GM19467 (cell line): ENCODE results near the gene REG1A.

Experiments
- ATAC-seq: cut with Tn5 transposase; IDR thresholded peaks from one replicate; pipeline ENCODE4 v1.9.1; 2021; ENCODE audit warnings: mild to moderate bottlenecking, moderate library complexity; ENCODE audit not compliant: unreplicated experiment

REG1A gene, protein sequence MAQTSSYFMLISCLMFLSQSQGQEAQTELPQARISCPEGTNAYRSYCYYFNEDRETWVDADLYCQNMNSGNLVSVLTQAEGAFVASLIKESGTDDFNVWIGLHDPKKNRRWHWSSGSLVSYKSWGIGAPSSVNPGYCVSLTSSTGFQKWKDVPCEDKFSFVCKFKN

DNA sequence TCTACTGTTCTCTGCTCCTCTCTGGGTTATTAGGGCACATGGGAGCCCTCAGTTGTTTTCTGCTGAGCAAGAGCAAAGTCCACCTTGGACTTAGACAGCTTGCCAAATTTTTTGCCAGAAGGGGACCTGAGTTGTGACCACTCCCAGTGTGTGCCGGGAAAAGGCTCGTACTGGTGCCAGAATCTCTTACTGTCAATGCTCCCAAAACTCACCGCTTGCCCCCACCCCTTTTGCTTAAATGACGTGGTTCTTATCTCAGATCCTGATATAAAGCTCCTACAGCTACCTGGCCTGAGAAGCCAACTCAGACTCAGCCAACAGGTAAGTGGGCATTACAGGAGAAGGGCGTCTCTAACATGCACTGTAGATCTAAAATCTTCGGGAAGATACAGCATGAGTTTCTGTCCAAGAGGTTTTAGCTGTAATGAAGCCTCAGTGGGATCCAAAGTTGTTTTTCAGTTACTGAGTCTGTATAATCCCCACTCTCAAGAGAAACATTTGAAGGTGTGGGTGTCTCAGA, at the start of gene REG1A:
Gene REG1A (plus strand): TSS at position 295 of the 520 bp plus-strand sequence. CDS start 374 bp downstream, outside the sequence.
- ATAC-seq: no peak

DNA sequence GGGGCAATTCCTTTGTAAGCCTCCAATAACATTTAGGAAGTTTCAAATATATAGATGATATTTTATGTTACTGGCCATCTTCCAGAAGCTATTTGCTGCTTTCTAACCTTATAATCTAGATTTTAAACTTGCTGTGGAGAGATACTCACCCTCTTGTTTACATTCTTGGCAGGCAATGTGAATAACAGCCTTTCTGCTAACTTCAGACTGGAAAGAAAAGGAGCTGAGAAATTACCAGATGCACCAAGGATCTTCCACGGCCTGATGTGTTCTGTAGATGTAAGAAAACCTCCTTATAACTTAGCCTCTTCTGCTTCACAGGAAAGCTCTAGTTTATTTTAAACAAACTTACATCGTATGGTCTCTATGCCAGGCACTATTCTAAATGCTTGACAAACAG, 49.2 kb upstream of the REG1A start:
- ATAC-seq: no peak

GRCh38 chr2:79082987-79083386, 37.3 kb upstream of the REG1A start:
- no peak for ATAC-seq

GRCh38 chr2:79083597-79084251, 36.6 kb upstream of the REG1A start:
- no peak for ATAC-seq

- ATAC-seq: no peak
Measured at GRCh38 chr2:79084495-79085135, 35.7 kb upstream of the REG1A start.

GRCh38 chr2:79085382-79085781, 34.9 kb upstream of the REG1A start:
- no peak for ATAC-seq

DNA sequence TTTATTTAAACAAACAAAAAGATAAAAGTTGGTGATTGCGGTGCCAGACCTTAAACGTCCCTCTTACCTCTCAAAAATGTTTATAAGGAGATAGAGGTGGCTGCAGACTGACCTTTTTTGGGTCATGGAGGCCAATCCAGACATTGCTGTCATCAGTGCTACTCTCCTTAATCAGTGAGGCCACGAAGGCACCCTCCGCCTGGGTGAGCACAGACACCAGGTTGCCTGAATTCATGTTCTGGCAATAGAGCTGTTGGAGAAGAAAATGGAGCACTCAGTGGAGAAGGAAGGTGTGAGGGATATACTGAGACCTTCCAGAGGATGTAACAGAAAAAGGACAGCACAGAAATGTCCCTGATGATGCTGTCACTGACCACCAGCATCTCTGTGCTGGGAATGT, 34.0 kb upstream of the REG1A start:
- no peak for ATAC-seq

DNA sequence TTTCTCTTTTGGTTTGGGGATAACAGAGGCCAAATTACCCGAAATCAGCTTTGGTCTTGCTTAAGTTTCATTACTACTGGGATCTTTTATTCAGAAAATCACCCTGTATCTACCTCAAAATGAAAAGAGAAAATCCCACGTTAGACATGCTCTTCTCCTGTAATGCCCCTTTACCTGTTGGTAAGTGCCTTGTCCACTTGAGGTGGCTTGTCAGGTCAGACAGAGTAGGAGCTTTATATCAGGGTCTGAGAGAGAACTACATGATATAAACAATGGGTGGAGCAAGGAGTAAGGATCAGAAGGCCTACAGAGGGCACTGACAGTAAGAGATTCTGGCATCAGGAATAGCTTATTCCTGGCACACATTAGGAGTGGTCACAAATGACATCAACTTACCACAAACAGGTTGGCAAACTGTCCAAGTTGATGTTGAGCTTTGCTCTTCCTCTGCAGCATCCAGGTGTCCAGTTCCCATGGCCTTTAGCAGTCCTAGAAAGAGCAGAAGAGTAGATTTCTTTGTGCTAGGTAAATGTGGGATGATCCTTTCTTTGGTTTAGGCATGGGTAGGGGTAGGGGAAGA, 32.4 kb upstream of the REG1A start, which contains the start of gene REG1B:
Gene REG1B (minus strand): TSS at position 209 of the 580 bp plus-strand sequence. CDS start 381 bp downstream, outside the sequence.
- no peak for ATAC-seq

DNA sequence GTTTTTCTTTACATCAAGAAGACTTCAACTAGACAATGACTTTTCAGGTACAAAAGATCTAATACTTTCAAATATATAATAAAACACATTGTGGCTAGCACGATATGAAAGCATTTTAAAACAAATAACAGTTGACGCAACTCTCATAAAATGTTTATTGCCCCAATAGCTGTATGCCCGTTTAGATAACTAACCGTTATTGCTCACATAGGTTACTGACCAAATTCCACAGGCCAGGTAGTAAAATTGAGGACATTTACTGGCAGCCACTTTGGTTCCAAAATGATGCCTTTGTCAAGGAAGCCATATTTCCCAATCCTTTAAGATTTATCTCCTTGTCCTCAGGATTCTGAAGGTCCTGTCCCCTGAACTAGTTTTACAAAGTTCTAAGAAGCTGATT, 29.6 kb upstream of the REG1A start:
- ATAC-seq: no peak

DNA sequence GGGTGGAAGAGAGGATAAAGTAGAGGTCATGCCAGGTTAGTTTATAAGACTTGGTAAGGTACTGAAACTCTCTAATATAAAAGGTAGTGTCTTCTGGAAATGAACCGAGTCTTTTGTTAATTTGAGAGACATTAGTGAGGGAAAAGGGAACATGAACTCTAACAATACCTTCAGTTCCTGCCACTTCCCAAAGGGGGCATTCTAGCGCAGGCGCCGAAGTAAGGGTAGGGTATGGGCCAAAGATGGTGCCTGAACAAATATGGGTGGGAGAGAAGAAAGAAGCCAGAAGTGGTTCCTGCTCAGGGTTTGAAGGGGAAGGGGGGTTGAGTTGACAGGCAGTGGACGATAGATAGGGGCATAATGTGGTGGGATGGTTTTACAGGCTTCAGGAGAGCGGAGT, 22.4 kb upstream of the REG1A start:
- no peak for ATAC-seq

DNA sequence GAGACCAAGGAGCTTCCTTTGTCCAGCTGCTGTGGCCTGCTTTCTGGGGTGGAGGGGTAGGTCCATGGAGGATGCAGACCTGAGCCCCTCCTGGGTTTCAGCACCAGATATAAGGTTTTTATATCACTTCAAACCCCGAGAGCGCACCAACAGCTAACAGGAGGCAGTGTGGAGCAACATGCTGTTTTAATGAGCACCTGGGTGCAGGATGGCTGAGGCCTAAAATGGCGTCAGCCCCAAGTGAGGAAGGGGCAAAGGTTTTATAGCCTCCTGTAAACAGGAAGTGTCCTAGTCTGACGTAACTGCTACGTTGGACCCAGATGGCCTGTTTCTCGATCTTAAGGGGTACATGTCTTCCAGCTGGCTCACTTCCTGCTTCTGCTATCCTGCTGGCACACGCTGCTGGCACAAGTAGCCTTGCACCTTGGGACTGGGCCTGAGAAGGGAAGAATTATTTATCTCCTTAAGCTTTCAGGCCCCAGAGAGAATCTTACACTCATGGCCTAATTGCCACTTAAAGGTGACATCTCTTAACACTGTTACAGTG, 21.1 kb upstream of the REG1A start:
- no peak for ATAC-seq

DNA sequence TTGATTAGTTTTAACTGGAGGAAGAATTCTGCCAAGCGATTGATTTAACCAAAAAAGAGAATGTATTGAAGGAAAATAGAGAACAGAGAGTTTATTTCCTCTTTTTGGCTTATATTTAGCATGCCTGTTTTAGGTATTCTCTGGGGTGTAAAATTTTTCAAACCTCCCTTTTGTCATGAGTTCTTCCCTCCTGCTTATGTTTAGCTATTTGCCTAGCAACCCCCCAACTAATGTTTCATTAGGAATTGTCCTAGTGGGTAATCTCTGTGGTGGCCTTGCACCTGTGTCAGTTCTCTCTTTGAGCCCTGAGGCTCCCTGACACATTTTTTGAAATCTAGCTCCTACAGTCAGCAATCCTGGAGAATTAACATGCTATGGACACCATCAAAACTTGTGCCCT, 20.0 kb upstream of the REG1A start:
- ATAC-seq: no peak

DNA sequence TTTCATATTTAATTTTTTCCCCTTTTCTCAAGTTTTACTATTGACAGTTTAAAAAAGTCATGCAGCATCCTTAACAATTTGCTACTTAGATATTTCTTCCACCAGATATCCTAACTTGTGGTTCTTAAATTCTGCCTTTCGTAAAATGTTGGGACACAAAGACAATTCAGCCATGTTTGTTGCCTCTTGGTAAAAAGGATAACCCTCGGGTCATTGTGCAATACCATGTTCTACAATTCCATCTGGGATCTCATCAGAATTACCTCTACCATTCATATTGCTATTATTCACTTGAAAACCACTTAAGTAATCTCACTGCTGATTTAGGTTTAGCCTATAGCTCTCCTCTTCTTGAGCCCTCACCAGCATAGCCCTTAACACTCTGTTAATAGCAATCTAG, 19.3 kb upstream of the REG1A start:
- no peak for ATAC-seq

- ATAC-seq: no peak
Measured at GRCh38 chr2:79103214-79103613, 17.1 kb upstream of the REG1A start.

DNA sequence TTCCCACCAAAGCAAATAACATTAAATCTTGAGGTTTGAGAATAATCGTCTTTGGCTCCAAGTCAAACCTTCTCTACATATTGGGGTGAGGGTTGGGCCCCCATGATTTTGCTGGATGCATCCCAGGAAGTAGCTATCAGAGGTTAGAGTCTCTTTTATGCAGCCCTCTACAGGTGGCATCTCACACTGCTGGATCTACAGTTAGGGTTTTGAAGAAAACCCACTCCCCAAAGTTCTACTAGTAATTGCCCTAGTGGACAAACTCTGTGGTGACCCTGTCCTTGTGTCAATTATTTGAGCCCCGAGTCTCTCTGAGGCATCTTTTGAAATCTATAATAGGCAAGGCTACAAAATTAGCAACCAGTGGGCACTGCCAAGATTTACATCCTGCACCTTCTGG, 15.0 kb upstream of the REG1A start:
- no peak for ATAC-seq

- ATAC-seq: no peak
Measured at GRCh38 chr2:79112269-79112668, 8.0 kb upstream of the REG1A start.

DNA sequence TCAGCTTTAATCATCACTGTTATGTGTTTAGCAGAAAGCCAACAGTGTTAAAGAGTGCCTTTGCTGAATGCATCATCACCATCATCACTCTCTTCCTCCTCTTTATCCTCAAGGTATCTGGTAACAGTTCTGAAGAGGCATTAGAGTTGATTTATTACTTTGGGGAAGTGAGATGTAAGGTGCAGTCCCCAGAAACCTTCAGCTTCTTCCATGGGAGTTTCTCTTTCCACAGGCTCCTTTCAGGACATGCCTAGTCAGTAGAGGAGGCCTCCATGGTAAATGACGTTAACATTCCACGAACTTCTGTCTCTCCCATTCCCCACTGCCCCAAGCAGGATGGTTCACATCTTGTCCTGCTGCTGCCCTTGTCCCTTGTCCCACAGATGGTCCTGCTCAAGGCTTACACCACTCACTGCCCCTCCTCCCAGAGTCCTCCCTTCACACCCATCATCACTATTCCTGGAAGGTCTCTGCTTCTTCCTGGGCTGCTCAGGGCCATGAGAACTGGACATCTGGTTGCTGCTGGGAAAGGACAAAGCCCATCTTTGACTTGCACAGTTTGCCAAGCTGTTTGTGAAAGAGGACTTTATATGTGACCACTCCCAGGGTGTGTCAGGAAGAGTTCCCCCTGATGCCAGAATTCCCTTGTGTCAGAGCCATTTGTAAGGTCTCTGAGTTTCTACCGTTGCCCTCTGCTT, 5.3 kb upstream of the REG1A start:
- no peak for ATAC-seq

DNA sequence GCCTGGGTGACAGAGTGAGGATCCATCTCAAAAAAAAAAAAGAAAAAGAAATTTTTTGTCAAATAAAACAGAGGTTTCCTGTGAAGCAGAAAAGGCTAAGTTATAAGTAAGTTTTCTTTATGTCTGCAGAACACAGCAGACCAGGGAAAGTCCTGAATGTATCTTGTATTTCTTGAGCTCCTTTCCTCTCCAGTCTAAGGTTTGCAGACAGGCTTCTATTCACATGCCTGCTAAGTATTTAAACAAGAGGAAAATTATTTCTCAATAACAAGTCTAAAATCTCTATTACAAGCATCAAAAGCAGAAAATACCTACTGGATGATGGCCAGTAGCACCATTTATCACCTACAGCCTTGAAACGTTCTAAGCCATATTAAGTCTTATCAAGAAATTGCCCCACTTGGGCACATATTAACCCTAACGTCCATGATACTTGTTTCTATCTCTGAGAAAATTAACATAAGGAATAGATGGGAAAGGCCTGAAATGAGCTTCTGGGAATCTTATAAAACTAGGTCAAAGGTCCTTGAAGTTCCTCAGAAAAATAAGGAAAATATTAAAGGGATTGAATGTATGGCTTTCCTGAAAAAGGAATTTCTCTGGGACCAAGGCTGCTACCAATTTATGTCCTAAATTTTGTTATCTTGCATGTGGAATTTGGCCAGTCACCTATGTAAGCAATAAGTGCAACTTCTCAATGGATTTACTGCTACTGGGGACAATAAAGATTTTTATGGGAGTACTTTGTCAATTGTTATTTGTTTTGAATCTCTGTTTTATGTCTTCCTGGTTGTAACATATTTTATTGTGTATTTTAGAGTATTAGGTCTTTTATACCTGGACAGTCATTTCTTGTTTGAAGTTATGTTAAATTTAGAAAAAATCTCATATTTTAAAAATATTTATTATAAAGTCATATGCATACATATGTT, 3.0 kb upstream of the REG1A start:
- no peak for ATAC-seq

GRCh38 chr2:79122676-79123075, 2.4 kb downstream of the REG1A start:
- ATAC-seq: no peak
